ENCODE measurements around the gene ZNF37A. TPM values are rescaled to one million over a fixed set of nuclear protein-coding genes. Genes with fewer than 3 reads are reported as not detected.
A peak's percentile ranks its signal among the peaks of the same experiment; 100 is the strongest.
"Not testable (repeated sequence)": the region's sequence is repeated elsewhere in the genome, so short reads cannot be mapped to it uniquely, and the experiment has no call there.

ZNF37A gene
- 5.6 TPM for total RNA-seq

DNA sequence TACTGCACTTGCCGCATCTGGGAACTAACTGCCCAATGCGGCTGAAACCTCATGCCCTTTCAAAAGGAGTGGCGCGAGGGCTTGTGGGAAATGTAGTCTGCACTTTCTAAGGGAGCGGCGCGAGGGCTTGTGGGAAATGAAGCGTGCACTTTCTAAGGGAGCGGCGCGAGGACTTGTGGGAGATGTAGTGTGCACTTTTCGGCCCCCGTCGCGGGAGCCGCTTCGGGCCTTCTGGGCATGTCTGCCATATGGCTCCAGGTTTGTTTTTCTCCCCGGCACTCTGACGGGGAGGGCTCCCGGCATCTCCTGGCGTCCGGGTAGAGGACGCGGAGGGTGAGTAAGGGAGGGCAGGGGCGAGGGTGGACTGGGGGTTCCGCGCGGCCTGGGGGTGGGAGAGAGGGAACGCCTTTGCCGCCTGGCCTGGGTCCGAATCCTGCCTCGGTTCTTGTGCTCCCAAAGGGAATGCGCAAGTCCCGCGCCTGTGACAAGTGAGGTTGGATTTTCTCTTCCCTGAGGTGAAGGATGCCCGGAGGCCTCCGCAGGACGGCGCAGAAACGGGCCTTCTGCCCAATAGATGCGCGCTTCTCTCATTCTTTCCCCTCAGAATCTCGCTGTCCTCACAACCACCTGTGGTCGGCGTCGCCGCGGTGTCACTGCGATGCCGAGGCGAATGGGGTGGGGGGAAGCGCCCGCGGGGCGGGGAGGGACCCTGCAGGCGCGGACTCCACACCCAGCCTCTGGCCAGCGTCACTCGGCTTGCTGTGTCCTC is at the start of gene ZNF37A:
ZNF37A (plus strand) TSS at position 180 of the 769 bp plus-strand sequence. CDS start 2,281 bp downstream, outside the sequence.
- ATAC-seq = peak; percentile 99

DNA sequence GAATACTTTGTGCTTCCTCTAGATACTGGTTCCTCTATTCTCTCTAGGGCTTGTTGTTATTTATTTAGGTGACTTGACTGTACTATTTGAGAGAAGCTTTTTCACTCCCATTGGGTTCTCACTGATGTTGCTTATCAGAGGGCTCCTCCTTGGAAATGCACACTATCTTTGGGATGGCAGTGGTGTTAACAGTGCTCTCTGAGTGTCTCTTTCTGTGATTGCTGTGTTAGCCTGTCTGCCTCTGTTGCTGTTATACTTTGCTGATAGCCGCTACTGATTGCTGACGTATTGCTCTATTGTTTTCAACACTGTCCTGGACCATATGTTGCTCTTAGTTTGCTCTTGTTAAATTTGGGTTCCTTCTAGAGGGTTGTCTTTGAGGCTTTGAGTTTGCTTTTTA is 49.0 kb upstream of the ZNF37A start:
- ATAC-seq = no peak

DNA sequence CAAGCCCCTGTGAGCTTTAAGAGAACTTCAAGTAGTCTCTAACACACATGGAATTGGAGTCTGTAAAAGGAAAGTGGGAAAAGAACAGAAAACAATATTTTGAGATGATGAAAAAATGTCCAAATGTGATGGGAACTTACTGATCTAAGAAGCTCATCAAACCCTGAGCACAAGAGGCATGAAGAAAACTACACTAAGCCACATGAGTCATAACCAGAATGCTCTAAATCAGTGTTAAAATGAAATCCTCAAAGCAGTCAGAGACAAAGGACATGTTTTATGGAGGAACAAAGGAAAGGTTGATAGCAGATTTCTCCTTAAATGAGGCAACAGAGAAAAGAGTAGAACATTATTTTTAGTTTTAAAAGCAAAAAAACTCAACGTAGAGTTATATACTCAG is 46.5 kb upstream of the ZNF37A start:
- no peak for ATAC-seq

DNA sequence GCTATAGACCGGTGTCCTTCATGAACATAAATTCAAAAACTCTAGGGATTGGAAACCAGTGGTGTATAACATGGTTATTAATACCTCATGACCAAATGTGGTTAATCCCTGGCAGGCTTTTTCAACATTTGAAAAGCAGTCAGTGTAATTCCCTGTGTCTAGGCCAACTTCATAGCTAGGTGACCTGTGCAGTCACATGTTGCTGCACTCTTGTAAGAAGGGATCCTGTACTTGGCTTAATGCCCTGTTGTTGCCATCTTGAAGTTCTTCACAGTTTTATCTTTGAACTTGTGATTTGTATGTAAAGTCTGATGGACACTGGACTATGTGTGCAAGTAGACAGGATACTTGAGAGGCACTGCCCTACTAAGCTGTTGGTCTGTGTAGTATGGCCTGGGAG is 43.9 kb upstream of the ZNF37A start:
- ATAC-seq = no peak

DNA sequence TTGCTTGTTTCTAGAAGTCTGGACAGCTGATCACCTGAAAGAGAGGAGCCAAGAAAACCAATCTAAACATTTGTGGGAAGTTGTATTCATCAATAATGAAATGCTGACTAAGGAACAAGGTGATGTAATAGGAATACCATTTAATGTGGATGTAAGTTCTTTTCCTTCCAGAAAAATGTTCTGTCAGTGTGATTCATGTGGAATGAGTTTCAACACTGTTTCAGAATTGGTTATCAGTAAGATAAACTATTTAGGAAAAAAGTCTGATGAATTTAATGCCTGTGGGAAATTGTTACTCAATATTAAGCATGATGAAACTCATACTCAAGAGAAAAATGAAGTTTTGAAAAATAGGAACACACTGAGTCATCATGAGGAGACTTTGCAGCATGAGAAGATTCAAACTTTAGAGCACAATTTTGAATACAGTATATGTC is 39.8 kb upstream of the ZNF37A start:
- no peak for ATAC-seq

DNA sequence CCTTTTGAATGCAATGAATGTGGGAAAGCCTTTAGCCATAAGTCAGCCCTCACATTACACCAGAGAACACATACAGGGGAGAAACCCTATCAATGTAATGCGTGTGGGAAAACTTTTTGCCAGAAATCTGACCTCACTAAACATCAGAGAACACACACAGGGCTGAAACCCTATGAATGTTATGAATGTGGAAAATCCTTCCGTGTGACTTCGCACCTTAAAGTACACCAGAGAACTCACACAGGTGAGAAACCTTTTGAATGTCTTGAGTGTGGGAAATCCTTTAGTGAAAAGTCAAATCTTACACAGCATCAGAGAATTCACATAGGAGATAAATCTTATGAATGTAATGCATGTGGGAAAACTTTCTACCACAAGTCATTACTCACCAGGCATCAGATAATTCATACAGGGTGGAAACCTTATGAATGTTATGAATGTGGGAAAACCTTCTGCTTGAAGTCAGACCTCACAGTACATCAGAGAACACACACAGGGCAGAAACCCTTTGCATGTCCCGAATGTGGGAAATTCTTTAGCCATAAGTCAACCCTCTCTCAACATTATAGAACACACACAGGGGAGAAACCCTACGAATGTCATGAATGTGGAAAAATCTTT is 38.8 kb upstream of the ZNF37A start:
- ATAC-seq = not testable (repeated sequence)

DNA sequence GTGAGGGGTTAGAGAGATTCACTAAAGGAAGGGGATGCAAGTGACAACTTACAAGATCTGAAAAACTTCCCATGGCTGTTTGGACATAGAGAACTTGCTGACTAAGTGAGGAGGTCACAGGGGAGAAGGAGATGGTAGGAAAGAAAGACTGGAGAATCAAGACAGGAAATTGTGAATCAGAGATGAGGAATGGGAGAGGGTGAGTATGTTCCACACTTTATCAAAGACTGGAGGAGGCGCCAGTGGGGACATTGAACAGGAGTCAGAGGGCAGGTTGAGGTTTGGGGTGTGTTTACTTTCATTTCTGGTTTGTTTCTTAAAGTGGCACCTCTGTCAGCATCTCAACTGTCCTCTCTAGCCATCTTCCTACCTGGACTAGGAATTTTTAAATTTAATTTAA is 24.5 kb upstream of the ZNF37A start:
- ATAC-seq = not testable (repeated sequence)

DNA sequence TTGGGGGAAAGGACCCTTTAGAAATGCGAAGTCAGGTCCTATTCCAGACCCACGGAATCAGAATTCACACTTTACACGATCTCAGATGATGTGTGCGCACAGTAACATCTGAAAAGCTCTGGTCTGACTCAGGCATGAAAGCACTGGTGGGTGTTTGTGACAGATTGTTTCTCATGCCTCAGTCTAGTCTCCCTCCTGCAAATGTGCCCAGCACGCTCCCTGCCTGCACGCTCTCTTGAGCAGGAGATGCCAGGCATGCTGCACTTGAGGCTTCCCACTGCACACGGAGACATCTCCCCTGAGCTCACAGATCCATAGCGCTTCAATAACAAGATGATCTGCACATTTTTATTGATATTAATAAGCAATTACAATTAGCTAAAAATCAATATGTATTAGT is 23.6 kb upstream of the ZNF37A start:
- no peak for ATAC-seq

DNA sequence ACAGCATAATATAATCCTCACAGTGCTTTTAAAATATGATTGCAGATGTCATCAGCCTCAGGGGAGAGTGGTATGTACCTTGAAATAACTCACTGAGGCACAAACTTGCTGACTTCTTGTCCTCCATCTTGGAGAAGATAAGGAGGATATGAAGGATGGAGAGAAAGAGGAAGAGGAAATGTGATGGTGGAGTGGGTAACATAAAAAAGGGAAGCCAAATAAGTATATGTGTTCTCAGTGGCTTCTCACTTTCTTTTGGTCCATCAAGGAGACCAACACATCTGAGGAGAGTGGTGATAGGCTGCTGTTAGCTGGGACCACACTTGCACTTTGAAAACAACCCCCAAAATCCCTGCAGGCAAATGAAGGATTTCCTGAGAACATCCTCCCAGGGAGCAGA is 21.6 kb upstream of the ZNF37A start:
- ATAC-seq = no peak

DNA sequence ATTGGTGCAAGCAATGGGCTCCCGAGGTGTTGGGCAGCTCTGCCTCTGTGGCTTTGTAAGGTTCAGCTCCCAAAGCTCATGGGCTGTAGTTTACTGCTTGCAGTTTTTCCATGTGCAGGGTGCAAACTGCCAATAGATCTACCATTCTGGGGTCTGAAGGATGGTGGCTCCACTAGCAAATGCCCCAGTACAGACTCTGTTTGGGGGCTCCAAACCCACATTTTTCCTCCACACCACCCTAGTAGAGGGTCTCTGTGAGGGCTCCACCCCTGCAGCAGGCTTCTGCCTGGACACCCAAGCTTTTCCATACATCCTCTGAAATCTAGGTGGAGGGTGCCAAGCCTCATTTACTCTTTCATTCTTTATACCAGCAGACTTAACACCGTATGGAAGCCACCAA is 17.4 kb upstream of the ZNF37A start:
- no peak for ATAC-seq

DNA sequence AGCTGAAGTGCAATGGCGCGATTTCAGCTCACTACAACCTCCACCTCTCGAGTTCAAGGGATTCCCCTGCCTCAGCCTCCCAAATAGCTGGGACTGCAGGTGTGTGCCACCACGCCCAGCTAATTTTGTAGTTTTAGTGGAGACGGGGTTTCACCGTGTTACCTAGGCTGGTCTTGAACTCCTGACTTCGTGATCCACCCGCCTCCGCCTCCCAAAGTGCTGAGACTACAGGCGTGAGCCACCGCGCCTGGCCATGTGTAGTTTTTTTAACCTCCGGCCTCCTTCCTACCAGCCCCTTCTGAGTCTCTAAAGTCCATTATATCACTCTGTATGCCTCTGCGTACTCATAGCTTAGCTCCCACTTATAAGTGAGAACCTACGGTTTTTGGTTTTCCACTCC is 819 bp upstream of the ZNF37A start:
- ATAC-seq = not testable (repeated sequence)

DNA sequence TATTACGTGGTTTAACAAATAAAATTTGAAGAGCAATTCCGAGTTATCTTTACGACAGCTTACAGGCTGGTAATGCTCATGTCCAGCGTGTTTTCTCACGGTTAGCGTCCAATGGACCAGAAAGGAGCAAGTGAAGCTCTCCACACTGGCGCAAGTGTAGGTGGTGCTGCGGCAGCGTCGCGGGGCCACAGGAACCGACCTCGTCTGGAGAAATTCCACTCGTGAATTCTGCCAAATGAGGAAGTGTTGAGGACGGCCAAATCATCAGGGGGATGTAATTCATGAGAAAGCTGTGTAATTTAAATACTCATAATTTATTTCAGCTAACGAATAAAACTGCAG is 350 bp upstream of the ZNF37A start:
- peak; percentile 13 for ATAC-seq

DNA sequence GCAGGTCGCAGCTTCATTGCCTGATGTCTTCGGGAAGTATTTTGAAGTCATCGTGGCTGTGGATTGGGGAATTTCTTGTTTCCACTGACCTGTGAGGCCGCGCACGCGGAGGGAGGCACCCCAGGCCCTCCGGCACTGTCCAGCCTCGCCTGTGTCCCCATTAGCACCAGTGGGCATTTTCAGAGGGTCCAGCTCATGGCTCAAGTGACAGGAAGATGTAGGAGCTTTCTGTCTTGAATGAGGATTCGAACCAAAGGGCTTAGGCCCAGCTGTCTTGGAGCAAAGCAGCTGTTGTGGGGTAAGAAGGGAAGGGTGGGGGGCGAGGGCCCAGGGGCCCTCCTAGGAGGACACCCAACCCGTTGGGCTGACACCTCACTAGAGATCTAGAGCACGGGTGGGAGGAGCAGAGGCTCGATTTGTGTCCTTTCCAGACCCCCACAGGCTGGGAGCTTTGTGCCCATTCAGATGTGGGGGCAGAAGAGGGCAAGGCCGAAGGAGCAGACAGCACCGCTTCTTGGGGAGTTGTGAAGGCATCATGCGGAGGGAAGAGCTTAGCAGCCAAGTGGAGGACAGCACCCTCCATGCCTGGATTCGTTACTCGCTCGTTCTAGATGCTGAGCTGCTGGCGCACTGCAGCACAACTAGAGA is 914 bp downstream of the ZNF37A start:
- ATAC-seq = no peak

DNA sequence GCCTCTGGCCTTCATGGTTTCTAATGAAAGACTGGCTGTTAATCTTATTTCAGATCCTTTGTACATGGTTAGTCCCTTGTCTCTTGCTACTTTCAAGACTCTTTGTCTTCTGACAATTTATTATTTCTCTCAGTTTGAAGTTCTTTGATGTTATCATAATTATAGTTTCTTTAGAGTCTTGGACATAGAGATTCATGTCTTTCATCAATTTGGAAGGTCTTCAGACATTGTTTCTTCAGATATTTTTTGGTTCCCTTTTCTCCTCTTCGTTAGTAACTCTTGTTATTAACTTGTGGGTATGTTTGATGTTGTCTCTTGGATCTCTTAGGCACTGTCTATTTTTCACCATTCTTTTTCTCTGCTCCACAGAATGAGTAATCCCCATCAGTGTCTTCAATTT is 8.7 kb downstream of the ZNF37A start:
- ATAC-seq = no peak

DNA sequence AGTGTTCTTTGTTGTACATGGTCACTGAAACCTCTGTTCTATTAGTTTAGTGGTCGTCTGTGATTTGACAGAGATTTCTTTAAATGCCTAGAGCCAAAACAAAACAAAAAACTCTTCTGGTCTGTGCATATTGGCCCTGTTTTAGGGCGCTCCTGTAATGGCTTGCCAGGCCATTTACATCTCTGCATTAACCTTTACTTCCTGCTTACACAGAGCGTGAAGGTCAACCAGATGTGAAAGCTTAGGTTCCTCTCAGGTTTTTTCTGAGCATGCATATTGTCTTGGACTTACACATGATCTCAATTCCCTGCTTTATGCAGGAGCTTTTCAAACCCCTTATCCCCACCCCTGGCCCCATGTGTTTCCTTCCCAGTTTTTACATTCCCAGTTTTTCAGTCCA is 9.6 kb downstream of the ZNF37A start:
- ATAC-seq = no peak

DNA sequence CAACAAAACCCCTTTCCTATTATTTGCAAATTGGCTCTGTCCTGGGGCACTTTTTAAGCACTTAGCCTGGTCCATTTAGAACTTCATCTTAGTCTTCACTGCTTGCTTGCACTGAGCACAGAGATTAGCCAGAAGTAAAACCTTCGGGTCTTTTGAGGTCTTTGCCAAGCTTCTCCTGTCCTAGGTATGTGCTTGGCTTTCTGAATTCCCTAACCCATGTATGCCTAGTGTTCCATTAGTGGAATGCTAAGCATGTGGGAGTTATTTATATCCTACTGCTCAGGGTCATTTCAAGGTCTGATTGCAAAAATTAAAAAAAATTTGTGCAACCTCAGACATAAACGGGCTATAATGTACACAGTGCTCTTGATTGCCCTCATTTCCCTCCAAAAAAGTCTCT is 18.0 kb downstream of the ZNF37A start:
- no peak for ATAC-seq

DNA sequence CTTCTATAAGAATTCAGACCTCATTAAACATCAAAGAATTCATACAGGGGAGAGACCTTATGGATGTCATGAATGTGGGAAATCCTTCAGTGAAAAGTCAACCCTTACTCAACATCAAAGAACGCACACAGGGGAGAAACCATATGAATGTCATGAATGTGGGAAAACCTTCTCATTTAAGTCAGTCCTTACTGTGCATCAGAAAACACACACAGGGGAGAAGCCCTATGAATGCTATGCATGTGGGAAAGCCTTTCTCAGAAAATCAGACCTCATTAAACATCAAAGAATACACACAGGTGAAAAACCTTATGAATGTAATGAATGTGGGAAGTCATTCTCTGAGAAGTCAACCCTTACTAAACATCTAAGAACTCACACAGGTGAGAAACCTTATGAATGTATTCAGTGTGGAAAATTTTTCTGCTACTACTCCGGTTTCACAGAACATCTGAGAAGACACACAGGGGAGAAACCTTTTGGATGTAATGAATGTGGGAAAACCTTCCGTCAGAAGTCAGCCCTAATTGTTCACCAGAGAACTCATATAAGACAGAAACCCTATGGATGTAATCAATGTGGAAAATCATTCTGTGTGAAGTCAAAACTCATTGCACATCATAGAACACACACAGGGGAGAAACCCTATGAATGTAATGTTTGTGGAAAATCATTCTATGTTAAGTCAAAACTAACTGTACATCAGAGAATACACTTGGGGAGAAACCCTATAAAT is 24.1 kb downstream of the ZNF37A start:
- ATAC-seq = no peak

DNA sequence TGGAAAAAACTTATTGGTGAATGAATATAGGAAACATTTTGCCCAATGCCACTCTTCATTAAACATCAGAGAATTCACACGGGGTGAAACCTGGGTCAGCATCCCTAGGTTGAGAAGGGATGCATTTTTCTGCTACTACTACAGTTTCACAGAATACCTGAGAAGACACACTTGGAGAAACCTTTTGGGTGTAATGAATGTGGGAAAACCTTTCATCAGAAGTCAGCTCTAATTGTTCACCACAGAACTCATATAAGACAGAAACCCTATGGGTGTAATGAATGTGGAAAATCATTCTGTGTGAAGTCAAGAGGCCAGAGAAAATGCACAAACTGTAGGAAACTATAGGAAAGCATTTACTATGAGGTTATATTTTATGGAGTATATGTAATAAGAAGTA is 24.9 kb downstream of the ZNF37A start:
- ATAC-seq = no peak

DNA sequence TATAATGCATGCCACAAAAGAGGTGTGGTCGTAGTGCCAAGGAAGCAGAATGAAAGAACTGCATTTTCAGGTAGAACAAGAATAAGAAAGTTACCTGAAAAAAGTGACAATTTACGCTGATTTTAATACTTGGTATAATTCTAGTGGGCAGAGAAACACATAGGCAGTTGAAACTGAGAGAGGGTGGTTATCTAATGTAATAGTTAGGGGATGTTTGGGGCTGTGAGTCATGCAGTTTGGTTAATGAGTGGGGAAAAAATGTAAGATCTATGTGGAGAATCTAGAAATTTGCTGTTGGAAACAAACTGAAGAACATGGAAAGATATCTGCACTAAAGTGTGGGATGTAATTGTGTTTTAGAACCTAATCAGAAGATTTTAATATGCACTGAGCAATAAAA is 33.7 kb downstream of the ZNF37A start:
- ATAC-seq = no peak

DNA sequence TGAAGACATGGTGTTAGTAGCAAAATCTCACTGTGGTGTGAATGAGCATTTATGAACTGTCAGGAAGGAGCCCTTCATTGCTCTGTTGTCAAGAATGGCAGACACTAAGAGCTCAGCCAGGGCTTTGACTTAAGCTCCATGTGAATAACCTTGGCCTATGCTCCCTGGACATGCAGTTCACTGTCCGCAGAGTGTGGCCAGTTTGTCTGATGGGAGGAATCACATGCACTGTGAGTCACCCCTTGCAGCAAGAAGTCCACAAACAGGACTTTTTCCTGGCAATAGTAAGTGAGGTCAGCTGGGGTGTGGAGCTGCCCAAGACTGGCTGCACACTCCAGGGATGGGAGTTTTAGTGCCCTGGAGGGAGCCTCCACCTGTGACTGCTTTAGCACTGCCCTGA is 49.5 kb downstream of the ZNF37A start:
- no peak for ATAC-seq

DNA sequence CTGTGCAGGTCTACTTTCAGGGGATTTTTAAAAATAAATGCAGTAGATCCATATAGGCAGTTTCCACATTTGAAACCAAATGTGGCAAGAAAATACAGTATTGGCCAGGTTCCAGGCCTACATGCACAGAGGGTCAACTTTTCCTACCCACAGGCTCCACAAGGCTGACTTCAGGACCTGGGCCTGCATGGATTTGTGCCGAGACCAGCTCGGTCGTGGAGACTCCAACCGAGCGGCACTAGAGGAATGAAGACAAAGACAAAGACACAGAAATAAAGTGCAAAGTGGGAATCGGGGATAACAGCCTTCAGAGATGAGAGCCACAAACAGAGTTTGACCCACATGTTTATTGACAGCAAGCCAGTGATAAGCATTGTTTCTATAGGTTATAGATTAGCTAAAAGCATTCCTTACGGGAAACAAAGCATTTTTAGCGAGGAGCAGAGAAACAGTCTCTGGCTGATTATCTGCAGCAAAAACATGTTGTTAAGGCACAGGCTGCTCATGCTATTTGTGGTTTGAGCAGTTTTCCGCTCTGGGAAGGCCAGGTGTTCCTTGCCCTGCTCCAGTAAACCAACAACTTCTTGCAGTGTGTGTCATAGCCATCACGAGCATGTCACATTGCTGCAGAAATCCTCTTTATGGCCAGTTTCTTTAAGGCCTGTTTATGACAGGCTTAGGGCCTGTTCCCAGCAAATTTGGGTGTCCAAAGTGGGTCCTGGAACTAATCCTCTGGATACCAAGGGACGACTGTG is 52.6 kb downstream of the ZNF37A start:
- no peak for ATAC-seq

DNA sequence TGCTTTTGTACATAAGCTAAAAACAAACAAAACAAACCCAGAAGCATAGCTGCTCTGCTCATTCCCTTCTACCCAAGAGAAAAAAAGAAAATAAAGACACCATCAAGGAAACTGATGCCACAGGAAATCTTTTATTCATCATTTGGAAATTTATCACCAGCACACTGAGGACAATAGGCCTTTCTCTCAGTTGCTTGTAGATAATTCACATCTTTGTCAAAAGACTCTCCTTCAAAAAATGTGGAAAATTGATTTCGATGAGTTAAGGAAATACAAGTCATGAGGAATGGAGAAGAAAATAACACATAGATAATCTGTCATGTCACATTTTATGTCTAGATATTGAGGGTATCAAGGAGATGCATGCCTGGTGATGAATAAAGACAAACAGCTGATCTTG is 53.5 kb downstream of the ZNF37A start:
- no peak for ATAC-seq
